GM19193 (cell line): ENCODE measurements around the gene WDSUB1.

ENCODE experiments used
- POLR2A ChIP-seq: IDR thresholded peaks from 4 replicates; pipeline ENCODE4 v1.6.1; 2011; ENCODE audit not compliant: insufficient read depth, insufficient read length; ENCODE audit errors: extremely low read depth

WDSUB1 gene

DNA sequence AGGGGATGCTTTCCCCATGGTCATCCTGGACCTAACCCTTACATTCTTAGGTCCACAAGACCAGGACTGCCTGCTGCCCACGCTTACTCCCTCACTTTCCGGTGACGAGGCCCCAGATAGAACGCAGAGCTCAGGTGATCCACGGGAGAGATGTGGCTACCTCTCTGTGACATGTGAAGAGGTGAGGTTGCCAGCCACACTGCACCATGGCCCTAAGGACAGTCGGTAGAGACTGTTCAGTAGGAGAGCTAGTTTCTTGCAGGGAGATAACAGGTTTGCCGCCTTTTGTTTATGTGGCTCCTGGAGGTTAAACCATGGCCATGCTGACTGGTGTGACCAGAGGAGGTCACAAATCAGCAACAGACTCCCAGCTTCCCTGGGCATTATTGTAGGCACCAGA lies 71.4 kb downstream of the WDSUB1 start:
- TF ChIP-seq POLR2A = no peak

DNA sequence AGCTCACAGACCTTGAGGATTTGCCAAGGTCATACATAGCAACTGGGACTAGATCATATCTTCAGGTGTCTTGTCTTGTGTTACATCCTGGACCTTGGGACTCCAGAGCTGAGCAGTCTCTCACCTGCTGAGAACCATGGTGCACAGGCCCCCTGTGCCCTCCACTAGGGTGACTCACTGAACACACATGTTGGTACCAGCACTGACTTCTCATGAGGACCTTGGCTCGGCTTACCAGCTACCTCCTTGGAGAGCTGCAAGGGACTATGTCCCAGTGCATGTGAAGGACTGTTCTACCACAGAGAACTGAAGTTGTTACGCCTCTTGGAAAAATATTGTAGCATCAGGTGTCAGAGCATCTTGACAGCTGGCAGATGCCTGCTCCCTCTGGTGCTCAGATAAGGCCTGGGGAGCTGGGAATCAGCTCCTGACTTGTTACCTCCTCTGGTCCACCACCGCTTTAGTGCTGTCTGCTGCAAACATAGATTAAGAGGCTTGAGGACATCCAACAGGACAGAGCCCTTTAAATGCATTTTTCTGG lies 72.1 kb downstream of the WDSUB1 start:
- TF ChIP-seq POLR2A = no peak

DNA sequence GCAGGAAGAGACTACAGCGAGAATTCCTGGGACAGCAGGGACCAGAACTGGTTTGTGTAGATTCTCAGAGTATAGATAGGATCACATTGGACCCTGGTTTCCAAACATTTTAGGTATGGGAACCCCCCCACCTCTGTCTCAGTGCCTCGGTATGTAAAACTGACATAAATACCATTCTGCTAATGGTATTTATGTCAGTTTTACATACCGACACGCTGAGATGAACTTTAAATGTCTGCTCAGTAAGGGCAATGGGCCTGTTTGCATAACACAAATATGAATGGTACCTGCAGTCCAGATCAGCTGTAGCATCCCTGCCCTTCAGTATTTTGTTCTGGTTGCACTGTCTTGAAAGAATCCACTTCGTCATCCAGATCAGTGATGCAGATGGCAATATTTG lies 73.2 kb downstream of the WDSUB1 start:
- TF ChIP-seq POLR2A = no peak

DNA sequence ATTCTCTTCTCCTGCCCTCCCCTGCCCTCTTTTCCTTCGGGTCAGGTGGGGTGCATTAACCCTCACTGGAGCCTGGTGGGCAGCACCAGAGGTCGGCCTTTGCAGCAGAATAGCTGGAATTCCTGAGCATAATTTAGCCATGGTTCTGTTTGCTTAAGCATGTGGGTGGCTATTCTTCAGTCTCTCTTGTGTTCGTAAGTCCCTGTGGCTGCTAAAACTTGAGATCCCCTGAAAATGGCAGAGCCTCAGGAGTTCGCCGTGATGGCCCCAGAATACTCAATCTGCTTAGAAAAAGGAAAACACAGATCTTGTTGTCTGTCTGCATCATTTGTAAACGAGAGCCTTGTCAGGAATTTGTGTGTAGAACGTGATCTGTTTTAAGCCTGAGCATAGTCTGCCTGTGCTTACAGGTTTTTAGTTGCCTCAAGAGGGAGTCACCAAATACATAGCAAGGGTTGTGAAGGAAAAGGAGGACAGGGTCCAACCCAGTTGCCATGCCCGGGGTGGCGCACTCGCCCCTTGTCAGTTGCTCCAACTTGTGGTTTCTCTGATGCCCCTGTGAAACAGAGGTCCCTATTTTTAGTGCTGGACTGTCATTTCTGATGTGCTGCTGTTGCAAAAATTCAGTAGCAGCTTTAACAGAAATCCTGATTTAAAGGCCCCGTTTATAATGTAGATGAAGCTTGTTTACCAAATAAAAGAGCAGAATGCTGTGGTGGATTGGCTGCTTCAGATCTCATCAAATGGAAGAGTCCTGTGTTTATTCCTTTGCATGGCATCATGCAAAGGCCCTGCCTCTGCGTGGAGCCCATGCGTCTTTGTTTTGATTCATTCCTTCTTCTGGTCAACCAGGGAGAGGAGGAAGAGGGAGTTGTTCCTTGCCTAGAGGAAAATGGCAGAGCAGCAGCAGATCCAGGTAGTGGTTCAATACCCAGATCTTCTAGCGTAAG lies 74.8 kb downstream of the WDSUB1 start:
- no peak for TF ChIP-seq POLR2A

DNA sequence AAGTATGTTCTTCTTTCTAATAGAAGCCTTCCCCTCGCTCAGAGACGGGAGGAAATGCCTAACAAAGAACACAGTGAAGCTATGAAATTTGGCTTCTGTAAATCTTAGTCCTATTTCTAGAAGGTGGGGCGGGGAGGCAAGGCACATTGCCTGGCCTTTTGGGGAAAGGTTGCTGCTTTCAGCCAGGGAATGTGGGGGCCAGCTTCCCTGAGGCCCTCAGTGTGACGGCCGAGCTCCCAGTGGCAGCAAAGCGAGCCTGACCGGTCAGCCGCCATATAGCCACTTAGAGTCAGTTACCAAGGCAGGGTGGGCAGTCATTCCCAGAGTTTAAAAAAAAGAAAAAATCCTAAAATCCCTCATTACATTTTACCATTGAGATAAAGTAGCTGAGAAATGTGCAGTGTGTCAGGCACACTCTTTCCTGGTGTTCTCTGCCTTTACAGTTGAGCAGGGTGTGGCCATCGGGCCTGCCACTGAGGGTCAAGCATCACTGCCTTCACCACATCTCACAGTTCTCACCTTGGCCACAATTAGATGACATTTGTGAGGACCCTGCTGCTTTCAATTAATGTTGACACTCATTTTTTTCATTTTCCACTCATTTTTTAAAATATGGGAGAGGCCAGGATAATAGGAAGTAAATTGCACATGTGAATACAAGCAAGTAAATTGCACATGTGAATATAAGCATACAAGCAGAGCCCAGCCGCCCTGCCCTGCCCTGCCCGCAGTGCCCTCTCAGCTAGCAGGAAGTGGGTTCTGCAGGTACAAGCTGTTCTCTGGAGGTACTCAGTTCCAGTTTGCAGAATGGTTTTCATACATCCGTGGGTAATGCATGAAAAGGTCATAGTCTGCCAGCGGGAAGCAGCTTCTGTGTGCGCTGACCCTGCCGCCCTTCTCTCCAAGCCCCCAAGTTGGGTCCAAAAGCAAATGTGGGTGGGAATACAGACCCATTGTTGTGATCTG lies 76.9 kb downstream of the WDSUB1 start:
- TF ChIP-seq POLR2A = no peak

DNA sequence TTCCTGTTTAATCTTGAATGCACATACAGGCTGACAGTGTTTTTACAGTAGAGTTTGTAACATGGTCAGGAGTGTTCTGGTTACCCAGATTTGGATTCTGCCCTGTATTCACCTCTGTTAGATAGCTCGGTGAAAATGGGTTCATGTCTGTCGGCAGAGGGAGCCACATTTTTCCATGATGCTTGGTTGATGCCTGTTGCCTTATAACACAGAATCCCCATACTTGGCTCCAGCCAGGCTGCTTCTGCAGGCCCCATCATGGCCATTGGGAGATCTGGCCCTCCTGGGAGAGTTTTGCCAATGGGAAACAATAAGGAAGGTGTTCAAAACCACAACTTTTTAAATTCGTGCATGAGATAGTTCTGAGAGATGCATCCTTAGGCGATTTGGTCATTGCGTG lies 78.1 kb downstream of the WDSUB1 start:
- no peak for TF ChIP-seq POLR2A

DNA sequence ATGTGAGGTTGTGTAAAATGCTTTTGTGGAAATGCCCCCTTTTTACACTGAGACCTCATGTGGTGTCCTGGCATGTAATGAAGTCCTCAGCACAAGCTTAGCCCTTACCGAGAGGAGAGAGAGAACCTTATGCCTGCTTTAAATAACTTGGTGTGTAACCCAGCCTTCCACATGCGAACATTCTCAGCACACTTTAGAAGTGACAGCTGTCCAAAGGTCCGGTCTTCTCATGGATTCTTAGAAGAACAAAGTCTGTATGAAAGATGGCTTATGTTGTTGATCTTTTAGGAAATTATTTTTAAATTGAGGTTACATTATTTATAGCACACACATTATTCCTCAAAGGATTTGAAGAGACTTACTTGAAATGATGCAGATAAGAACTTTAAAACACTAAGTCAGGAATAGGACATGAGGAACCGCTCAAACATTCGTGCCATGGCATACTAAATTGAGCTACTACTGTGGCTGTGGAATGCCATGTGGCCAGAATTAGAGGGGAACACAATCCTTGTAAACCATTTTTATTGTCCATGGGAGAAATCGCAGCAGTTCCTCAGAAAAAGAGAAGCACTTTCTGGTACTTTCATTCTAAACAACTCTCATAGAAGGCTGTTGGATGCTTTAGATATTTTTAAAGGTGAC lies 79.6 kb downstream of the WDSUB1 start:
- TF ChIP-seq POLR2A = no peak

DNA sequence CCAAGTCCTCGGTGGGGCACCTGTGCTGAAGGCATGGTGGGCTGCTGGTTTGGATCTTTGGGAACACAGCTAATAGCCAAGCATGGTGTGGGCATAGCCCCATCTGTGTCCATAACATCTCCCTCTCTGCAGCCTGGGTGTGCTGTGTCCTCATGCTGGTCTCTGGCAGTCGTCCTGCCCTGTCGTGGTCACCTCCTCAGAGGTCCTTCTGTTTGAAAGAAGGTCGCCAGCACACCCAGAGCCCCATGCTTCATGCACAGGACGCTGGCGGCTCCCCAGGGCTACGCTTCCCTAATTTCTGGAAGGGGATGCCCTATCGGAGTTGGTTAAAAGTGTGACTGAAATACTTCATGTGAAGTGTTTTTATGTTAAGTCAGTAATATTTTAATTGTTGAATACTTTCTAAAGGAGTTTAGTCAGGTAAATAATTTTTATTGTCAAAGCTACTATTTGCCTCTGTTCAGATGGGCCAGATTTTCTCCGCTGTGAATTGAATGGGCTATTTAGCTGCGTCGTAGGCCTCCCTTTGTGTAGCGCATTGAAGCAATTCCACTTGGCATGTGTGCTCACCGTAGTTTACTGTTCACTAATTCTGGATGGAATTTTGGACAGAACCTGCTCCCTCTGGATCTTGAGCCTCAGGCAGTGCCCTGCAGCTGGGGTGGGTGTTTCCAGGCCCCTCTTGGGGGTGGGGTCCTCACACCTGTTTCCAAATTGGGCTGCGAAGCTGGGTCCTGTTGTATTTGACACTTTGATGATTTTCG lies 81.9 kb downstream of the WDSUB1 start:
- TF ChIP-seq POLR2A = no peak

DNA sequence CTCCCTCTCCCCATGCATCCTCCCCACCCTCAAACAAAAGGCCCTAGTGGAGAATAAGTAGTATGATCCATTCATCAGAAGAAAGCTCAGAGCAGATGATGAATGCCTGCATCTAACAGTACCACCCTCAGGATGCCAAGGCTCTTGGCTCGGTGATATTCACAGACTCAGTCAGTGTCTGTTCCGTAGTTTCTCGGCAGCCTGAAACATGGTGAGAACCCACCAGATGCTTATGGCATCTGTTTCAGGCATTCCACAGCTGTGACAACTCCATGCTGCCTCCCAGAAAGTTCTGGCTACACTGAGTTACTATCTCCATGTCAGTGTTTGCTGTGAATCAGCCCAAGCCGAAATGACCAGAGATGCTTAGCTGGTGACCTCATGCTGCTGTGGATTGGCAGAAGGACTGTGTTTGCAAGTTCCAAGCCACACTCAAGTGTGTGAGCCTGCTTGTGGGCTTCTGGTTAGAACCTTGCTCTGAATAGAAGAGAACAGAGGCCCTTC lies 83.9 kb downstream of the WDSUB1 start:
- TF ChIP-seq POLR2A = no peak

DNA sequence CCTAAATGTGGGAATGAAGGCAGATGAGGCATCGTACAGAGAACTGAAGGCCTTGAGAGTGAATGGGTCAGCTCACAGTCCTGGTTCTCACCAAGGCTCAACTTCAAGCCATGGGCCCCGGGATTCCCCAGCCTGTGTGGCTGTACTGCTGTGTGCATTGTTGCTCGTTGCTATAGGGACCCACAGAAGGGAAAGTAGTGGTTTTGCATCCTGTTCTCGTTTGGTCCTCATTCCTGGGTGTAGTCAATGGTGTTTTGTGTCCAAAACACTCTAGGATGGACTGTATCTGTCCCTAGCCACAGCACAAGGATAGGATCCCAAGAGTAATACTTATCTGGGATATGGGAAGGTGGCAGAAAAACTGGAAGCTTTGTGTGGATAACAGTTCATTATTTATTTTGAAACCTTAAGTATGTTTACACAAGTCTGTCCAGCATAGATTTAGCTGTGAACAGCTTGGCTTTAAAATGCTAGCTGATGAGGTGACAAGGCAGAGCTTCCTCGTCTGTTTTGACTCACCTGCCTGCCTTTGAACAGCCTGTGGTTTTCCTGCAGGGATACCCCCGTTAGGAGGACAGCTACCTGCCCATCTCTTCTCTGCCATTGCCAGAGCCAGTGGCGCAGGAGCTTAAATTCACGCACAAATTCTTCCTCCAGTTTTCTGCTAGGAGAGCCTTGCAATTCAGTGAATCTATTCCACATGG lies 85.0 kb downstream of the WDSUB1 start:
- TF ChIP-seq POLR2A = no peak

DNA sequence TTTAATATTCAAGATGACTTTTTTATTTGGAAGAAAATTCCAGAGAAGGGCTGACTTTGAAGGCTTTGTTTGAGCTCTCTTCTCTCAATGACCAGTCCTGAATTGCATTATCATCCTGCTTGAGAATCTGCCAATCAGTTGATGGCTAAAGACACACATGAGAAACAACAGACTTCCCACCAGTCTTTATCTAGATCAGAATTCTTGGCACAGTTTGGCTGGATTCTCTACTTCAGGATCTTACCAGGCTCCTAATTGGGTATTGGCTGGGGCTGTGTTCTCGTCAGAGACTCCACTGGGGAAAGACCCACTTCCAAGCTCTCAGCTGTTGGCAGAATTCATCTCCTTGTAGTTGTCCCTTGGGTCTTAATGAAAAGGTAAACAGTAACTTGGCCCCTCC lies 86.0 kb downstream of the WDSUB1 start:
- TF ChIP-seq POLR2A = no peak

DNA sequence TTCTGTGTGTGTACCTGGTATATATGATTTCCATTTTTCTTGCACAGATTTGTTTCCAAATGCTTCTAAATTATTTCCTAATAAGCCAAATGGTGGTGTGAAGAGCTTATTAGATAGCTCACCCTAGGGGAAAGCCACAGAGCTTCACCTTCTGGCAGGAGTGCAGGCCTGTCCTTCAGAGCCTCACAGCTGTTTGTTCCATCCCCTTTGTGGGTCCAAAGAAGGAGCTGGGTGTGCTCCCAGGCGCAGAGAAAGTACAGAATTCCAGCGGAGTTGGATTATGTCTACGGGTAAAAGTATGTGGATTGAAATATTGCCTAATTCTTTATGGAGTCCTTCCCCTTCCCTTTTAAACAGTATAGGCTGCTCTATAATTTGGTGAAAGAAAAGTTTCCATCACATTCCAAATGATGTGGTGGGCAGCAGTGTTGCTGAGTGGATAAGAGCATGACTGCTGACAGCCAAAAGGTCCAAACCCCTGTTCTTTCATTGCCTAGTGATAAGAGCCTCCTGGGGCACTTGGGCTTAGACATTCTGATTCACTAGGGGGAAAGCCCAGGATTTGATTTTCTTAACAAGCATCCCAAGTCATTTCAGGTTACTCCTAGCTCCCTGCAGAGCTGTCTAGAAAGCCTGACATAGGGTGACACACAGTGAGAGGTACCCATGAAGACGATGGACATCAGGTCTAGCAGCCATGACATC lies 86.6 kb downstream of the WDSUB1 start:
- no peak for TF ChIP-seq POLR2A

DNA sequence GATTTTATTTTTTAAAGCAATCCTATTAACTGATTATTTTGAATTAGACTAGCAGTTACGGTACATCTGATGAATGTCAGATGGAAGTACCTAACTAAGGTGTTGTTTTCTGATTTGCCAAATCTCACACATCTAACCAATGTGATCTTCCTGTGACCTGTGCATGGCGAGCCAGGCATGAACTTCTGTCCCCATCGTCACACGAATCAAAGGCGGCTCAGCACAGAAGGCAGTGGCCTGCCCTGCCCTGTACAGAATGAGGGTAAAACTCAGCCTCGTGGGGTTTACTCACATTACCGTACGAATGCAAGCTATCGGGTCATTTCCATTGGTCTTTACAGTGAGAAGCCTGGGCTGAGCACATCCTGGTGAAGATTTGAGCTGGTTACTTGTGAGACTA lies 87.3 kb downstream of the WDSUB1 start:
- TF ChIP-seq POLR2A = no peak
